ENCODE results near the gene ESF1.

Gene ESF1

GRCh38 chr20:13784893-13785715, at the start of gene ESF1, which contains the start of gene NDUFAF5:
Gene ESF1 (minus strand): TSS chr20:13784919. CDS start chr20:13783140, 1,779 bp downstream.
Gene NDUFAF5 (plus strand): TSS chr20:13785028. CDS start chr20:13785069, 41 bp downstream.
- peak; percentile 92 for DNase-seq

GRCh38 chr20:13831476-13831875, 46.8 kb upstream of the ESF1 start:
- DNase-seq: no peak

- DNase-seq: no peak
Observed at GRCh38 chr20:13825465-13825864, 40.7 kb upstream of the ESF1 start.

- no peak for DNase-seq
Observed at GRCh38 chr20:13824459-13824858, 39.7 kb upstream of the ESF1 start.

- no peak for DNase-seq
Observed at GRCh38 chr20:13822459-13822858, 37.7 kb upstream of the ESF1 start.

- DNase-seq: no peak
Observed at GRCh38 chr20:13821876-13822275, 37.2 kb upstream of the ESF1 start.

GRCh38 chr20:13819885-13820645, 35.3 kb upstream of the ESF1 start:
- DNase-seq: peak; percentile 30

- DNase-seq: no peak
Observed at GRCh38 chr20:13817342-13817741, 32.6 kb upstream of the ESF1 start.

- DNase-seq: no peak
Observed at GRCh38 chr20:13816757-13817156, 32.0 kb upstream of the ESF1 start.

- no peak for DNase-seq
Observed at GRCh38 chr20:13814672-13815071, 30.0 kb upstream of the ESF1 start.

- no peak for DNase-seq
Observed at GRCh38 chr20:13813910-13814309, 29.2 kb upstream of the ESF1 start.

GRCh38 chr20:13810446-13810845, 25.7 kb upstream of the ESF1 start:
- DNase-seq: no peak

GRCh38 chr20:13809855-13810254, 25.1 kb upstream of the ESF1 start:
- no peak for DNase-seq

- DNase-seq: no peak
Observed at GRCh38 chr20:13809373-13809772, 24.7 kb upstream of the ESF1 start.

- DNase-seq: no peak
Observed at GRCh38 chr20:13800728-13801134, 16.0 kb upstream of the ESF1 start.

- no peak for DNase-seq
Observed at GRCh38 chr20:13799974-13800373, 15.3 kb upstream of the ESF1 start.

- no peak for DNase-seq
Observed at GRCh38 chr20:13799040-13799439, 14.3 kb upstream of the ESF1 start.

GRCh38 chr20:13794667-13795066, 9.9 kb upstream of the ESF1 start:
- DNase-seq: no peak

- no peak for DNase-seq
Observed at GRCh38 chr20:13793001-13793400, 8.3 kb upstream of the ESF1 start.

- DNase-seq: no peak
Observed at GRCh38 chr20:13791540-13792459, 7.1 kb upstream of the ESF1 start.

- DNase-seq: no peak
Observed at GRCh38 chr20:13790708-13791107, 6.0 kb upstream of the ESF1 start.

GRCh38 chr20:13788167-13788834, 3.6 kb upstream of the ESF1 start:
- peak; percentile 37 for DNase-seq
